H1 (cell line): ENCODE data around the gene NEDD9. TPM values are rescaled to one million over a fixed set of nuclear protein-coding genes. Genes with fewer than 3 reads are reported as not detected.

Experiments
- CTCF ChIA-PET: fragments of 300-600 bp; sonication (Branson Sonifier 250); formaldehyde crosslinking; loops from one replicate; lab custom pipeline; 2021; ENCODE audit not compliant: partially characterized antibody; lab: Charles Lee
- POLR2A ChIA-PET: fragments of 300-600 bp; sonication (Branson Sonifier 250); formaldehyde crosslinking; loops from one replicate; lab custom pipeline; 2021; ENCODE audit warnings: inconsistent platforms; ENCODE audit not compliant: partially characterized antibody; lab: Charles Lee
- DNase-seq, 2 experiments: peaks; one replicate each; pipeline versions ENCODE4 v3.0.0 to v3.0.0-alpha.2; 2010 to 2022; ENCODE audit warnings: low spot score in 2 of 2, low read depth in 1 of 2, mixed read lengths in 1 of 2
- FAIRE-seq: peaks from 2 replicates; lab custom pipeline; 2011; peaks lifted over from hg19 to GRCh38; lab: Jason Lieb, UNC
- H2AFZ ChIP-seq: 2 replicates; pipeline ENCODE4 v1.8.1; 2012; ENCODE audit warnings: low read length, inconsistent platforms
- H2AK5ac ChIP-seq: 2 replicates; pipeline ENCODE4 v1.6.1; 2013; ENCODE audit warnings: low read depth, low read length
- H2BK120ac ChIP-seq: replicated peaks from 2 replicates; pipeline ENCODE3; 2013; ENCODE audit warnings: low read depth, low read length, inconsistent platforms
- H2BK12ac ChIP-seq: 2 replicates; pipeline ENCODE4 v1.6.1; 2013; ENCODE audit warnings: low read depth, low read length
- H2BK15ac ChIP-seq: 2 replicates; pipeline ENCODE4 v1.6.1; 2013; ENCODE audit warnings: low read length
- H2BK20ac ChIP-seq: 2 replicates; pipeline ENCODE4 v1.6.1; 2013; ENCODE audit warnings: low read length
- H2BK5ac ChIP-seq: 2 replicates; pipeline ENCODE4 v1.6.1; 2013; ENCODE audit warnings: low read depth, low read length
- H3K14ac ChIP-seq: 2 replicates; pipeline ENCODE4 v1.6.1; 2013; ENCODE audit warnings: inconsistent platforms; ENCODE audit not compliant: insufficient read length
- H3K18ac ChIP-seq: 2 replicates; pipeline ENCODE4 v1.6.1; 2013; ENCODE audit warnings: low read length; ENCODE audit errors: extremely low read depth
- H3K23ac ChIP-seq: 2 replicates; pipeline ENCODE4 v1.6.1; 2013; ENCODE audit warnings: inconsistent platforms; ENCODE audit not compliant: insufficient read length
- H3K23me2 ChIP-seq: 2 replicates; pipeline ENCODE4 v1.6.1; 2013; ENCODE audit warnings: low read depth, low read length
- H3K27ac ChIP-seq: 2 replicates; pipeline ENCODE4 v1.6.1; 2011; ENCODE audit warnings: low read depth, low read length, inconsistent platforms
- H3K27me3 ChIP-seq, 4 experiments: replicated peaks in 1 of 4; 1 replicate in 1 of 4; 2 replicates in 3 of 4; pipeline versions ENCODE4 v1.6.1 to v1.8.1; 2011 to 2013; ENCODE audit warnings: low read length in 3 of 4, mild to moderate bottlenecking in 3 of 4, inconsistent platforms in 2 of 4, mixed read lengths in 2 of 4, moderate library complexity in 1 of 4; ENCODE audit not compliant: control insufficient read depth in 3 of 4, insufficient read depth in 3 of 4; ENCODE audit errors: extremely low read depth in 1 of 4
- H3K36me3 ChIP-seq, 4 experiments: 2 replicates each; pipeline versions ENCODE4 v1.6.1 to v1.8.1; 2011 to 2013; ENCODE audit warnings: mild to moderate bottlenecking in 4 of 4, low read length in 3 of 4, moderate library complexity in 2 of 4, control low read depth in 1 of 4, inconsistent platforms in 1 of 4; ENCODE audit not compliant: insufficient read depth in 4 of 4, control insufficient read depth in 2 of 4
- H3K4ac ChIP-seq: replicated peaks from 2 replicates; pipeline ENCODE3; 2013; ENCODE audit warnings: low read length, low read depth, mixed read lengths, inconsistent platforms; ENCODE audit not compliant: insufficient read length
- H3K4me1 ChIP-seq, 4 experiments: replicated peaks in 1 of 4; 1 replicate in 1 of 4; 2 replicates in 3 of 4; pipeline versions ENCODE4 v1.6.1 to v1.8.1; 2011 to 2013; ENCODE audit warnings: low read length in 3 of 4, inconsistent platforms in 2 of 4, mixed read lengths in 1 of 4; ENCODE audit not compliant: insufficient read depth in 4 of 4, control insufficient read depth in 3 of 4
- H3K4me2 ChIP-seq, 2 experiments: 2 replicates each; pipeline versions ENCODE4 v1.6.1 to v1.8.1; 2011 to 2013; ENCODE audit warnings: low read depth in 2 of 2, low read length in 2 of 2, control low read depth in 1 of 2, inconsistent platforms in 1 of 2, mild to moderate bottlenecking in 1 of 2; ENCODE audit not compliant: insufficient read depth in 1 of 2
- H3K4me3 ChIP-seq, 4 experiments: fragments of 200-600, 300-600 bp in 1 of 4; sonication (generic), shearing (Covaris generic), sonication (Bioruptor Twin) in 1 of 4; 2 replicates each; pipeline versions ENCODE4 v1.5.1 to v1.8.1; 2011 to 2016; ENCODE audit warnings: low read length in 4 of 4, low read depth in 3 of 4, control low read depth in 2 of 4, inconsistent platforms in 2 of 4, mild to moderate bottlenecking in 2 of 4, mixed read lengths in 1 of 4, moderate library complexity in 1 of 4; ENCODE audit not compliant: insufficient read depth in 2 of 4; ENCODE audit errors: extremely low read depth in 1 of 4
- H3K56ac ChIP-seq: replicated peaks from 2 replicates; pipeline ENCODE3; 2013; ENCODE audit warnings: low read depth, mild to moderate bottlenecking, mixed read lengths, low read length, inconsistent platforms; ENCODE audit not compliant: insufficient read length
- H3K79me1 ChIP-seq: 2 replicates; pipeline ENCODE4 v1.6.1; 2013; ENCODE audit warnings: low read depth, low read length, control low read depth
- H3K79me2 ChIP-seq, 2 experiments: 2 replicates each; pipeline versions ENCODE4 v1.6.1 to v1.8.1; 2012 to 2013; ENCODE audit warnings: low read length in 2 of 2, mild to moderate bottlenecking in 2 of 2, inconsistent platforms in 1 of 2; ENCODE audit not compliant: insufficient read depth in 2 of 2, control insufficient read depth in 1 of 2
- H3K9ac ChIP-seq, 4 experiments: replicated peaks in 1 of 4; 1 replicate in 1 of 4; 2 replicates in 3 of 4; pipeline versions ENCODE4 v1.6.1 to v1.8.1; 2011 to 2013; ENCODE audit warnings: low read depth in 3 of 4, low read length in 3 of 4, control low read depth in 2 of 4, mild to moderate bottlenecking in 2 of 4, moderate library complexity in 2 of 4, inconsistent platforms in 1 of 4; ENCODE audit errors: extremely low read depth in 1 of 4
- H3K9me3 ChIP-seq, 2 experiments: 2 replicates each; pipeline versions ENCODE4 v1.6.1 to v1.8.1; 2012 to 2013; ENCODE audit warnings: mild to moderate bottlenecking in 2 of 2, moderate library complexity in 2 of 2, control low read depth in 1 of 2, inconsistent platforms in 1 of 2, low read depth in 1 of 2, low read length in 1 of 2, mixed read lengths in 1 of 2; ENCODE audit not compliant: insufficient read depth in 2 of 2
- H4K20me1 ChIP-seq, 2 experiments: replicated peaks in 1 of 2; 2 replicates each; pipeline versions ENCODE3 to v1.8.1; 2011 to 2013; ENCODE audit warnings: inconsistent platforms in 2 of 2, low read length in 2 of 2, mild to moderate bottlenecking in 1 of 2; ENCODE audit not compliant: insufficient read depth in 2 of 2, control insufficient read depth in 1 of 2
- H4K5ac ChIP-seq: 2 replicates; pipeline ENCODE4 v1.6.1; 2013; ENCODE audit warnings: low read length, low read depth, mixed read lengths, inconsistent platforms; ENCODE audit not compliant: insufficient read length
- H4K8ac ChIP-seq: 2 replicates; pipeline ENCODE4 v1.8.0; 2013; ENCODE audit warnings: mild to moderate bottlenecking, moderate library complexity, low read length, inconsistent platforms; ENCODE audit not compliant: insufficient read depth; ENCODE audit errors: extremely low read depth
- H4K91ac ChIP-seq: replicated peaks from 2 replicates; pipeline ENCODE3; 2013; ENCODE audit warnings: low read length, mixed read lengths, inconsistent platforms; ENCODE audit not compliant: insufficient read length
- ATF2 ChIP-seq: IDR thresholded peaks from 2 replicates; pipeline ENCODE4 v1.6.1; 2012; ENCODE audit warnings: low read length, inconsistent platforms
- EGR1 ChIP-seq: IDR thresholded peaks from 2 replicates; pipeline ENCODE4 v1.6.1; 2011; ENCODE audit warnings: low read depth, low read length, borderline replicate concordance
- RAD21 ChIP-seq, 2 experiments: IDR thresholded peaks in 1 of 2; conservative IDR thresholded peaks in 1 of 2; 2 replicates each; pipeline ENCODE4 v1.6.1; 2011; ENCODE audit warnings: low read depth in 2 of 2, low read length in 2 of 2, improper control_type of control experiment in 1 of 2, inconsistent platforms in 1 of 2, mild to moderate bottlenecking in 1 of 2, moderate library complexity in 1 of 2
- RNF2 ChIP-seq: fragments of 200-900, 300-1000 bp; sonication (generic); IDR thresholded peaks from 2 replicates; pipeline ENCODE4 v1.7.1; 2016; ENCODE audit warnings: borderline replicate concordance, low read depth, mild to moderate bottlenecking, antibody characterized with exemption, low read length; ENCODE audit not compliant: poor library complexity, severe bottlenecking; ENCODE audit errors: missing control alignments
- SP1 ChIP-seq: IDR thresholded peaks from 2 replicates; pipeline ENCODE4 v1.6.1; 2011; ENCODE audit warnings: low read depth, low read length
- SRF ChIP-seq: IDR thresholded peaks from 2 replicates; pipeline ENCODE4 v1.6.1; 2011; ENCODE audit warnings: mild to moderate bottlenecking, low read depth, low read length, moderate library complexity
- ZNF274 ChIP-seq: IDR thresholded peaks from 2 replicates; pipeline ENCODE4 v1.7.0; 2012; ENCODE audit warnings: low read length, borderline replicate concordance; ENCODE audit errors: extremely low read depth
- WGBS, 2 experiments: shearing (Covaris generic) in 1 of 2; methylation state at CpG; one replicate each; pipeline versions ENCODE4 v1.1.6 to v1.1.7; 2013 to 2015; ENCODE audit warnings: low lambda C conversion rate in 2 of 2, mixed read lengths in 2 of 2, inconsistent platforms in 1 of 2, low coverage in 1 of 2, missing lambda C conversion rate in 1 of 2; ENCODE audit not compliant: insufficient replicate concordance in 2 of 2, insufficient coverage in 1 of 2, insufficient read length in 1 of 2; ENCODE audit errors: extremely low coverage in 1 of 2, missing lambda C conversion rate in 1 of 2; 5-methylcytosine and 5-hydroxymethylcytosine counted together
- polyA plus RNA-seq, 7 experiments: library from polyadenylated mRNA; depleted of rRNA in 3 of 7; stranded (reverse) in 5 of 7; unstranded in 2 of 7; fragments of >200 nt in 5 of 7; fragments of 200-250 nt in 2 of 7; gene quantifications; 1 replicate in 5 of 7; 2 replicates in 1 of 7; 4 replicates in 1 of 7; pipeline versions ENCODE4 v1.2.1 to v1.2.3, GENCODE V29; 2011 to 2013; ENCODE audit warnings: missing spikeins in 2 of 7, mixed read lengths in 2 of 7
- total RNA-seq: library from RNA; stranded (reverse); fragmentation: NEBNext Ultra II Directional; extraction: Animal tissue kit (Norgen Biotek cat#: 25700); gene quantifications from 2 replicates; pipeline ENCODE4 v1.2.1, GENCODE V29; 2021
- TF ChIP-seq, protein P1 (sequence below), 3 experiments: IDR thresholded peaks; 1 replicate in 2 of 3; 2 replicates in 1 of 3; pipeline versions ENCODE4 v1.5.1 to v1.6.1; 2011; ENCODE audit warnings: low read length in 3 of 3, mild to moderate bottlenecking in 3 of 3, inconsistent platforms in 2 of 3, low read depth in 1 of 3, moderate library complexity in 1 of 3; ENCODE audit not compliant: insufficient read depth in 1 of 3; ENCODE audit errors: control extremely low read depth in 1 of 3

Gene NEDD9
- total and polyA plus RNA-seq, 2 of the 8 experiments (the other 6 are each of a cell fraction or from before 2014, with no cell fraction given): 3.6 to 12.0 TPM

DNA sequence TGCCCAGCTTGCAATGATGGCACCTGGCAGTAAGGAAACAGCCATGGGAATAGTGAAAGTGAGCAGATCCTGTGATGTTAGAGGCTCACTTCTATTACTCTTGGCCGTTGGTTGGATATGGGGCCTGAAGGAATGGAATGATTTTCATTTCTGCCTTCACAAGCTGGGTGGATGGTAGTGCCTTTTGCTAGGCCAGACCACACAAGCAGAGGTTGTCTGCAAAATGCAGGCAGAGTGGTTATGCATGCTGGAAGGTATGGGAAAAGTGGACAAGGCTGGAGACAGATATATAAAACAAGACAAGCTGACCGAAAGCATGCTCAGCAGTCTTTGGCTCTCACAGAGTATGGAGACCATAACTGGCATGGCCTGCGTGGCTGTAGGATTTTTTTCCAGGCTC is 70.2 kb downstream of the NEDD9 start:
- H3K27ac ChIP-seq: no peak overlapping the region
- H3K18ac ChIP-seq: no peak overlapping the region
- H3K4me1 ChIP-seq: no peaks in the 10 kb centered on the region; a peak in 1 of 7 replicates
- no peak overlapping the region for H2BK120ac ChIP-seq
- no peak overlapping the region for H4K5ac ChIP-seq
- no peak overlapping the region; the same call in 1 of the 2 replicates for H2AK5ac ChIP-seq
- H3K4ac ChIP-seq: no peak overlapping the region
- H3K9me3 ChIP-seq: no peaks in the 10 kb centered on the region
- H2BK12ac ChIP-seq: no peak overlapping the region
- H3K23me2 ChIP-seq: no peaks in the 10 kb centered on the region
- no peak overlapping the region for H4K8ac ChIP-seq
- H4K20me1 ChIP-seq: no peaks in the 10 kb centered on the region
- CTCF ChIA-PET: interaction anchor here (0.9 to 1.9 kb wide), 5 partner anchors 10 to 343 kb away, joined by 3 to 10 read pairs (median 4); no protein-coding TSS in a partner anchor
- H2BK15ac ChIP-seq: no peak overlapping the region
- POLR2A ChIA-PET: interaction anchor here (0.6 to 0.9 kb wide), 2 partner anchors 173 to 270 kb away, joined by 3 read pairs; no protein-coding TSS in a partner anchor
- H3K4me2 ChIP-seq: no peak overlapping the region; a peak in 1 of 4 replicates
- H2BK5ac ChIP-seq: no peak overlapping the region
- no peaks in the 10 kb centered on the region for H3K36me3 ChIP-seq
- no peak overlapping the region for H4K91ac ChIP-seq
- no peak overlapping the region for H3K23ac ChIP-seq
- H3K56ac ChIP-seq: no peak overlapping the region
- DNase-seq: no peak
- no peak for FAIRE-seq
- H3K79me1 ChIP-seq: no peaks in the 10 kb centered on the region
- no peaks in the 10 kb centered on the region for H3K79me2 ChIP-seq
- H3K14ac ChIP-seq: no peak overlapping the region
- no peaks in the 10 kb centered on the region for H3K27me3 ChIP-seq
- H3K4me3 ChIP-seq: no peak overlapping the region
- no peak overlapping the region for H2AFZ ChIP-seq
- no peak overlapping the region for H3K9ac ChIP-seq
- WGBS, 2 experiments: 94% methylated on average over 3 of the region's 3 CpGs; no CpG with 5 or more reads in 1 of the 2 experiments
- H2BK20ac ChIP-seq: no peak overlapping the region
- TF ChIP-seq SRF (no peak), RNF2 (no peak), ZNF274 (no peak), EGR1 (no peak), RAD21 (IDR thresholded peaks at IDR 0.05 in 1 of 2, conservative IDR thresholded peaks at IDR 0.05 in 1 of 2; ENCODE audit: low read depth in 2 of 2, low read length in 2 of 2) (no peak), SP1 (no peak), ATF2 (no peak)
- TF ChIP-seq, protein P1, sequence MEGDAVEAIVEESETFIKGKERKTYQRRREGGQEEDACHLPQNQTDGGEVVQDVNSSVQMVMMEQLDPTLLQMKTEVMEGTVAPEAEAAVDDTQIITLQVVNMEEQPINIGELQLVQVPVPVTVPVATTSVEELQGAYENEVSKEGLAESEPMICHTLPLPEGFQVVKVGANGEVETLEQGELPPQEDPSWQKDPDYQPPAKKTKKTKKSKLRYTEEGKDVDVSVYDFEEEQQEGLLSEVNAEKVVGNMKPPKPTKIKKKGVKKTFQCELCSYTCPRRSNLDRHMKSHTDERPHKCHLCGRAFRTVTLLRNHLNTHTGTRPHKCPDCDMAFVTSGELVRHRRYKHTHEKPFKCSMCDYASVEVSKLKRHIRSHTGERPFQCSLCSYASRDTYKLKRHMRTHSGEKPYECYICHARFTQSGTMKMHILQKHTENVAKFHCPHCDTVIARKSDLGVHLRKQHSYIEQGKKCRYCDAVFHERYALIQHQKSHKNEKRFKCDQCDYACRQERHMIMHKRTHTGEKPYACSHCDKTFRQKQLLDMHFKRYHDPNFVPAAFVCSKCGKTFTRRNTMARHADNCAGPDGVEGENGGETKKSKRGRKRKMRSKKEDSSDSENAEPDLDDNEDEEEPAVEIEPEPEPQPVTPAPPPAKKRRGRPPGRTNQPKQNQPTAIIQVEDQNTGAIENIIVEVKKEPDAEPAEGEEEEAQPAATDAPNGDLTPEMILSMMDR (IDR thresholded peaks at IDR 0.05; ENCODE audit: control extremely low read depth in 1 of 3, insufficient read depth in 1 of 3, low read depth in 1 of 3, low read length in 3 of 3): no peak
